ENCODE results near the gene RASGRP1.
A peak's percentile ranks its signal among the peaks of the same experiment; 100 is the strongest.

The RASGRP1 gene

DNA sequence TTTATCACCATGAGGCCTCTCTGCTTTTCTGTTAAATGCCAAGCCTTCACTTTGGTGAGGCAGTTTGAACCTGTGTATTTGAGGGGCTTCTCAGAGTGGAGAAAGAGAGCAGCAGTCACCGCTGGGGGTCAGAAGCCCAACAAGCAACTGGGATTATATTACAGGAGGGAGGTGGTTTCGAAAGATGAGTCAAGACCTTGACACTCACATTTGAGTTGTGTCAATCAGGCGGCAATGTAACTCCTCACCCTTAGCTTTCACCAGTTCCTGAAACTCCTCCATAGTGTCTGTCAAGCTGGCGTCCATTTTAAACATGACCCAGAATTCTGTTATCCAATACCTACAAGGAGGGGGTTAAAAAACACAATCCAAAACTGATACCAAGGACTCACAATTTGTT lies 46.5 kb downstream of the RASGRP1 start:
- peaks cover 2% of the 10 kb centered on the region for H3K79me2 ChIP-seq (ENCODE audit: control insufficient read depth, insufficient read depth, low read length, poor library complexity)
- H3K9me3 ChIP-seq (ENCODE audit: insufficient read depth, low read depth, low read length): no peaks in the 10 kb centered on the region
- H3K4me1 ChIP-seq (ENCODE audit: control insufficient read depth in 1 of 2, insufficient read depth in 2 of 2, low read length in 2 of 2): peaks cover 6 to 18% of the 10 kb centered on the region in 2 experiments
- H3K27me3 ChIP-seq (ENCODE audit: insufficient read depth, low read length): no peaks in the 10 kb centered on the region
- H2AFZ ChIP-seq (ENCODE audit: insufficient read depth, low read length, poor library complexity): no peak overlapping the region
- H3K4ac ChIP-seq (ENCODE audit: low read depth, low read length): no peak overlapping the region
- DNase-seq: no peak
- H2BK5ac ChIP-seq (ENCODE audit: low read depth, low read length, poor library complexity): no peak overlapping the region
- H3K36me3 ChIP-seq (ENCODE audit: control insufficient read depth in 1 of 2, insufficient read depth in 2 of 2, low read length in 2 of 2): peaks cover 0 to 13% of the 10 kb centered on the region in 2 experiments
- H3K18ac ChIP-seq (ENCODE audit: low read length): no peak overlapping the region
- no peak overlapping the region for H3K27ac ChIP-seq (ENCODE audit: low read depth, low read length)
- no peak overlapping the region for H2AK5ac ChIP-seq (ENCODE audit: low read length)
- no peak overlapping the region for H3K23ac ChIP-seq (ENCODE audit: low read length)
- peaks cover 2% of the 10 kb centered on the region for H3K79me1 ChIP-seq (ENCODE audit: low read length)
- no peak overlapping the region for H3K9ac ChIP-seq (ENCODE audit: low read length)
- no peak overlapping the region for H2BK120ac ChIP-seq (ENCODE audit: insufficient read depth, low read length, poor library complexity)
- no peak overlapping the region for H4K12ac ChIP-seq (ENCODE audit: low read depth, low read length)
- no CpG with 5 or more reads among the region's 4 CpGs for WGBS (ENCODE audit: extremely low coverage, insufficient coverage, insufficient read length)
- no peak overlapping the region for H4K91ac ChIP-seq (ENCODE audit: low read depth, low read length)
- no peak overlapping the region for H2BK12ac ChIP-seq (ENCODE audit: low read length)
- no peak overlapping the region for H3K4me2 ChIP-seq (ENCODE audit: low read length)
- H3K4me3 ChIP-seq (ENCODE audit: low read depth, low read length): no peak overlapping the region
- no peak overlapping the region for H3K14ac ChIP-seq (ENCODE audit: low read length)
- peak overlapping the region; percentile 30 for H4K8ac ChIP-seq (ENCODE audit: low read depth, low read length)

DNA sequence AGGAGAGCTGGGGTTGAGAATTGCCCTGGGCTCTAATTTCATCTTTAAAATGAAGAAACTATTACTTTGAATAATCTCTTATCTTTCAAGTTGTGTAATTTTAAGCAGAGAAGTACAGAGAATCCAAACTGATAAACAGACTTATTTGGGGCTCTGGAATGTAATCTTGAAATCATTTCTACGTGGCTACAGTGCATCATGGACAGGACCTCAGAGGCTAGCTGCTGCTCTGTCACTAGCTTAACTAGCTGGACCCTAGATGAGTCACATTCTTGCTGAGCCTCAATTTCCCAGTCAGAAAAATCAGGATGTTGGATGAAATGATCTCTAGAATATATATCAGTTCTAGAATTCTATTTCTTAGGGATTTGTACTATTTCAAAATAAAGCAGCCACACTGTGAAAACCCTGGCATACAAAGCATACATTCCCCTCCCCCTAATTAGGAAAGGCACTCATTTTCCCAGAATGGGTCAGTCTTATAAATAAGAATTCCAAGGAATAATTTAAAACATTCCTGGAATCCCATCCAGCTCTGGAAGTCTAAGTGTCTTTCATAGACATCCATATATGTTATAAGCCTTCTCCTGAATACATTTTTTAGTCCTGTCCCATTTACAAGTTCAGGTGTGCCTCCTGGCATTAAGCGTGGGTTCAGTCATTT lies 47.2 kb downstream of the RASGRP1 start:
- H3K27me3 ChIP-seq (ENCODE audit: insufficient read depth, low read length): no peaks in the 10 kb centered on the region
- H3K4ac ChIP-seq (ENCODE audit: low read depth, low read length): no peak overlapping the region
- no peak overlapping the region for H3K9ac ChIP-seq (ENCODE audit: low read length)
- no peak overlapping the region for H2BK12ac ChIP-seq (ENCODE audit: low read length)
- H3K9me3 ChIP-seq (ENCODE audit: insufficient read depth, low read depth, low read length): no peaks in the 10 kb centered on the region
- H3K4me3 ChIP-seq (ENCODE audit: low read depth, low read length): no peak overlapping the region
- no peak overlapping the region for H2BK120ac ChIP-seq (ENCODE audit: insufficient read depth, low read length, poor library complexity)
- H2AFZ ChIP-seq (ENCODE audit: insufficient read depth, low read length, poor library complexity): no peak overlapping the region
- no peak overlapping the region for H2AK5ac ChIP-seq (ENCODE audit: low read length)
- no peak overlapping the region for H2BK5ac ChIP-seq (ENCODE audit: low read depth, low read length, poor library complexity)
- no peak for DNase-seq
- H3K79me1 ChIP-seq (ENCODE audit: low read length): no peaks in the 10 kb centered on the region
- no peak overlapping the region for H4K91ac ChIP-seq (ENCODE audit: low read depth, low read length)
- peaks cover 4 to 16% of the 10 kb centered on the region in 2 experiments for H3K36me3 ChIP-seq (ENCODE audit: control insufficient read depth in 1 of 2, insufficient read depth in 2 of 2, low read length in 2 of 2)
- no peak overlapping the region for H3K23ac ChIP-seq (ENCODE audit: low read length)
- no CpG with 5 or more reads among the region's 2 CpGs for WGBS (ENCODE audit: extremely low coverage, insufficient coverage, insufficient read length)
- H3K79me2 ChIP-seq (ENCODE audit: control insufficient read depth, insufficient read depth, low read length, poor library complexity): no peaks in the 10 kb centered on the region
- H4K12ac ChIP-seq (ENCODE audit: low read depth, low read length): no peak overlapping the region
- no peak overlapping the region for H3K18ac ChIP-seq (ENCODE audit: low read length)
- H3K27ac ChIP-seq (ENCODE audit: low read depth, low read length): no peak overlapping the region
- H3K4me1 ChIP-seq (ENCODE audit: control insufficient read depth in 1 of 2, insufficient read depth in 2 of 2, low read length in 2 of 2): peaks cover 2 to 18% of the 10 kb centered on the region in 2 experiments
- no peak overlapping the region for H3K4me2 ChIP-seq (ENCODE audit: low read length)
- H3K14ac ChIP-seq (ENCODE audit: low read length): no peak overlapping the region
- no peak overlapping the region for H4K8ac ChIP-seq (ENCODE audit: low read depth, low read length)

DNA sequence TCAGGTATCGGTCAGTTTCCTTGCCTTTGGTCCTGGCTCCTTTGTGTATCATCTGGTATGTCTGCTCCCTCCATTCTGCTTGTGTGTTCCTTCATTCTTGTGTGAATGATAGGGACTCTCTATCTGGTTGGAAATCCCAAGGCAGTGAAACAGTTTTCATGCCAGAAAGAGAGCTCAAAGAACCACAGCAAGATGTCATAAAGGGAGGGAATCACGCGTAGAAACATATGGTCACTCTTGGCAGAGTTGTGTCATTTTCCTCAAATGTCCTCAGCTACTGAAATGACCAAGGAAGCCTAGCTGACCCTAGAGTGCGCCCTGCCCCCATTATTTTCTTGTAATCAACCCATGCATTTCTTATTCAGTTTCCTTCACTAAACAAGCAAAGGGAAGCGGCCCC lies 48.0 kb downstream of the RASGRP1 start:
- H2AK5ac ChIP-seq (ENCODE audit: low read length): no peak overlapping the region
- H3K4ac ChIP-seq (ENCODE audit: low read depth, low read length): no peak overlapping the region
- peaks cover 2 to 18% of the 10 kb centered on the region in 2 experiments for H3K4me1 ChIP-seq (ENCODE audit: control insufficient read depth in 1 of 2, insufficient read depth in 2 of 2, low read length in 2 of 2)
- no peaks in the 10 kb centered on the region for H3K79me2 ChIP-seq (ENCODE audit: control insufficient read depth, insufficient read depth, low read length, poor library complexity)
- H3K18ac ChIP-seq (ENCODE audit: low read length): no peak overlapping the region
- no peak overlapping the region for H4K12ac ChIP-seq (ENCODE audit: low read depth, low read length)
- peak overlapping the region; percentile 39 for H4K8ac ChIP-seq (ENCODE audit: low read depth, low read length)
- H3K14ac ChIP-seq (ENCODE audit: low read length): no peak overlapping the region
- H2BK120ac ChIP-seq (ENCODE audit: insufficient read depth, low read length, poor library complexity): no peak overlapping the region
- no peak overlapping the region for H2BK5ac ChIP-seq (ENCODE audit: low read depth, low read length, poor library complexity)
- H3K27me3 ChIP-seq (ENCODE audit: insufficient read depth, low read length): no peaks in the 10 kb centered on the region
- no peak overlapping the region for H3K27ac ChIP-seq (ENCODE audit: low read depth, low read length)
- H2BK12ac ChIP-seq (ENCODE audit: low read length): peak overlapping the region; percentile 63
- H3K4me3 ChIP-seq (ENCODE audit: low read depth, low read length): no peak overlapping the region
- H3K9ac ChIP-seq (ENCODE audit: low read length): no peak overlapping the region
- WGBS (ENCODE audit: extremely low coverage, insufficient coverage, insufficient read length): no CpG with 5 or more reads among the region's 5 CpGs
- no peak overlapping the region for H3K4me2 ChIP-seq (ENCODE audit: low read length)
- no peak overlapping the region for H2AFZ ChIP-seq (ENCODE audit: insufficient read depth, low read length, poor library complexity)
- no peaks in the 10 kb centered on the region for H3K79me1 ChIP-seq (ENCODE audit: low read length)
- H3K23ac ChIP-seq (ENCODE audit: low read length): no peak overlapping the region
- no peak overlapping the region for H4K91ac ChIP-seq (ENCODE audit: low read depth, low read length)
- no peaks in the 10 kb centered on the region for H3K9me3 ChIP-seq (ENCODE audit: insufficient read depth, low read depth, low read length)
- peaks cover 4 to 20% of the 10 kb centered on the region in 2 experiments for H3K36me3 ChIP-seq (ENCODE audit: control insufficient read depth in 1 of 2, insufficient read depth in 2 of 2, low read length in 2 of 2)
- no peak for DNase-seq

DNA sequence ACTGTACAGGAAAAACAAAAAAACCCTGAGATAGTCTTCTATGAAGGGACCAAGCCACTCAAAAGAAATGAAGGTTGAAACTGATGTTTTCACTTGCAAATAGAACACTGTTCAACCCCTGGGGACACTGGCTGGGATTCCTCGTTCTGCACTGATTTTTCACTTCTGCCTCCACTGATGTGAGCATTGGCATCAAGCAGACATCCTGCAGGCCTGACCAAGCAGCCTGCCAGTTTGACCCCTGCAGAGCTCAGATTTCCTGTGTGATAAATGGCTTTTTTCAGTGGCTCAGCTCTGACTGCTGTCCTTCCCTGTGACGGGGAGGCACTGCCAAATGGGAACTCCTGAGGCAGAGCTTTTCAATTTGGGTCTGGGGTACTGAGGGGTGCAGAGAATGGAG lies 50.0 kb downstream of the RASGRP1 start:
- Histone ChIP-seq H3K4me2 (ENCODE audit: low read length) (no peak overlapping the region), H3K14ac (ENCODE audit: low read length) (no peak overlapping the region), H3K79me2 (ENCODE audit: control insufficient read depth, insufficient read depth, low read length, poor library complexity) (no peaks in the 10 kb centered on the region), H4K91ac (ENCODE audit: low read depth, low read length) (no peak overlapping the region), H3K27me3 (ENCODE audit: insufficient read depth, low read length) (no peaks in the 10 kb centered on the region), H3K79me1 (ENCODE audit: low read length) (no peaks in the 10 kb centered on the region), H2AK5ac (ENCODE audit: low read length) (no peak overlapping the region), H2AFZ (ENCODE audit: insufficient read depth, low read length, poor library complexity) (no peak overlapping the region), H4K8ac (ENCODE audit: low read depth, low read length) (no peak overlapping the region), H2BK12ac (ENCODE audit: low read length) (no peak overlapping the region), H2BK5ac (ENCODE audit: low read depth, low read length, poor library complexity) (no peak overlapping the region), H2BK120ac (ENCODE audit: insufficient read depth, low read length, poor library complexity) (no peak overlapping the region), H3K4ac (ENCODE audit: low read depth, low read length) (no peak overlapping the region), H3K9me3 (ENCODE audit: insufficient read depth, low read depth, low read length) (no peaks in the 10 kb centered on the region), H3K36me3 (ENCODE audit: control insufficient read depth in 1 of 2, insufficient read depth in 2 of 2, low read length in 2 of 2) (peaks cover 8 to 29% of the 10 kb centered on the region in 2 experiments), H3K4me3 (ENCODE audit: low read depth, low read length) (no peak overlapping the region), H4K12ac (ENCODE audit: low read depth, low read length) (no peak overlapping the region), H3K18ac (ENCODE audit: low read length) (no peak overlapping the region), H3K23ac (ENCODE audit: low read length) (no peak overlapping the region), H3K4me1 (ENCODE audit: control insufficient read depth in 1 of 2, insufficient read depth in 2 of 2, low read length in 2 of 2) (peaks cover 2 to 16% of the 10 kb centered on the region in 2 experiments), H3K9ac (ENCODE audit: low read length) (no peak overlapping the region), H3K27ac (ENCODE audit: low read depth, low read length) (peak overlapping the region; percentile 7)
- DNase-seq: no peak
- no CpG with 5 or more reads among the region's 2 CpGs for WGBS (ENCODE audit: extremely low coverage, insufficient coverage, insufficient read length)
